Vagina (tissue), 2 donors: ENCODE results near the gene P4HA1. TPM values are rescaled to one million over a fixed set of nuclear protein-coding genes. Genes with fewer than 3 reads are reported as not detected.
A peak's percentile ranks its signal among the peaks of the same experiment; 100 is the strongest.

Experiments
- DNase-seq, 2 donors: peaks; one replicate each; pipeline ENCODE4 v3.0.0-alpha.2; 2017; ENCODE audit errors: extremely low spot score in 2 of 2
- H3K27ac ChIP-seq: fragments of 200-600 bp; sonication (generic); one replicate; pipeline ENCODE4 v1.5.1; 2019
- H3K27me3 ChIP-seq: fragments of 200-600 bp; sonication (generic); one replicate; pipeline ENCODE4 v1.5.1; 2019
- H3K36me3 ChIP-seq, 2 donors: fragments of 200-600 bp; sonication (generic); one replicate each; pipeline ENCODE4 v1.5.1; 2017 to 2019
- H3K4me1 ChIP-seq: fragments of 200-600 bp; sonication (generic); one replicate; pipeline ENCODE4 v1.5.1; 2019
- H3K4me3 ChIP-seq, 2 donors: fragments of 200-600 bp; sonication (generic); 1 replicate in 1 of 2; 2 replicates in 1 of 2; pipeline ENCODE4 v1.5.1; 2016 to 2019
- H3K9me3 ChIP-seq: fragments of 200-600 bp; sonication (generic); one replicate; pipeline ENCODE4 v1.5.1; 2019
- CTCF ChIP-seq, 3 experiments: fragments of 450-650 bp in 2 of 3; fragments of 200-600 bp in 1 of 3; sonication (generic) in 1 of 3; IDR thresholded peaks; one replicate each; pipeline ENCODE4 v1.5.1; 2017 to 2019; ENCODE audit warnings: antibody characterized with exemption in 3 of 3, mild to moderate bottlenecking in 2 of 3, moderate library complexity in 2 of 3
- POLR2A ChIP-seq, 2 donors: fragments of 450-650 bp; IDR thresholded peaks; one replicate each; pipeline ENCODE4 v1.6.1; 2017; ENCODE audit warnings: antibody characterized with exemption in 2 of 2, mild to moderate bottlenecking in 2 of 2, moderate library complexity in 2 of 2
- POLR2AphosphoS5 ChIP-seq, 2 donors: sonication (generic); formaldehyde crosslinking; IDR thresholded peaks; one replicate each; pipeline ENCODE4 v1.9.0; 2017; ENCODE audit warnings: antibody characterized with exemption in 2 of 2, mild to moderate bottlenecking in 2 of 2, low read depth in 1 of 2; ENCODE audit not compliant: insufficient read depth in 1 of 2
- intact Hi-C: fragments of 100-400 bp; cut with DNase I; formaldehyde crosslinking; loops from one replicate; pipeline ENCODE4 v1.15.1; 2023
- total RNA-seq: library from RNA; depleted of rRNA; stranded (reverse); fragments of >200 nt; gene quantifications from one replicate; pipeline ENCODE4 v1.2.3, GENCODE V29; 2016

P4HA1 gene
- total RNA-seq, 1 donor from 2014 or later = 12.5 TPM

GRCh38 chr10:73094986-73095480 is 1.6 kb downstream of the P4HA1 start:
- TF ChIP-seq CTCF (IDR thresholded peaks at IDR 0.05) (no peak), POLR2A (IDR thresholded peaks at IDR 0.05) (no peak), POLR2AphosphoS5 (IDR thresholded peaks at IDR 0.05; ENCODE audit: insufficient read depth in 1 of 2, low read depth in 1 of 2) (no peak)
- intact Hi-C loops = no loop called here
- Histone ChIP-seq H3K36me3 (no peaks in the 10 kb centered on the region), H3K27ac (peak overlapping the region; percentile 95), H3K4me1 (peaks cover 11% of the 10 kb centered on the region), H3K4me3 (peak overlapping the region; percentile 75), H3K27me3 (no peaks in the 10 kb centered on the region), H3K9me3 (no peaks in the 10 kb centered on the region)
- DNase-seq = no peak

GRCh38 chr10:73093922-73094850 is 2.5 kb downstream of the P4HA1 start:
- H3K36me3 ChIP-seq = no peaks in the 10 kb centered on the region
- H3K27ac ChIP-seq = peak overlapping the region; percentile 95
- no peak for DNase-seq
- H3K27me3 ChIP-seq = no peaks in the 10 kb centered on the region
- intact Hi-C loops = no loop called here
- peak overlapping the region in 1 of 2 donors; percentile 75 for H3K4me3 ChIP-seq
- H3K9me3 ChIP-seq = no peaks in the 10 kb centered on the region
- peaks cover 15% of the 10 kb centered on the region for H3K4me1 ChIP-seq
- TF ChIP-seq POLR2A (IDR thresholded peaks at IDR 0.05) = no peak
- TF ChIP-seq POLR2AphosphoS5 (IDR thresholded peaks at IDR 0.05; ENCODE audit: insufficient read depth in 1 of 2, low read depth in 1 of 2) = no peak
- no peak for TF ChIP-seq CTCF (IDR thresholded peaks at IDR 0.05)

- intact Hi-C loops = no loop called here
- TF ChIP-seq POLR2A (IDR thresholded peaks at IDR 0.05) = no peak
- no peak for TF ChIP-seq POLR2AphosphoS5 (IDR thresholded peaks at IDR 0.05; ENCODE audit: insufficient read depth in 1 of 2, low read depth in 1 of 2)
- no peak for TF ChIP-seq CTCF (IDR thresholded peaks at IDR 0.05)
- no peaks in the 10 kb centered on the region for H3K36me3 ChIP-seq
- no peaks in the 10 kb centered on the region for H3K9me3 ChIP-seq
- H3K4me3 ChIP-seq = no peak overlapping the region
- H3K4me1 ChIP-seq = peaks cover 18% of the 10 kb centered on the region
- DNase-seq = no peak
- H3K27me3 ChIP-seq = no peaks in the 10 kb centered on the region
- no peak overlapping the region for H3K27ac ChIP-seq
These were observed 3.8 kb downstream of the P4HA1 start for GRCh38 chr10:73092830-73093229.

GRCh38 chr10:73088304-73088703 is 8.4 kb downstream of the P4HA1 start:
- DNase-seq = no peak
- peaks cover 15% of the 10 kb centered on the region for H3K4me1 ChIP-seq
- H3K4me3 ChIP-seq = no peak overlapping the region
- H3K36me3 ChIP-seq = no peaks in the 10 kb centered on the region
- H3K27me3 ChIP-seq = no peaks in the 10 kb centered on the region
- TF ChIP-seq CTCF (IDR thresholded peaks at IDR 0.05) (no peak), POLR2AphosphoS5 (IDR thresholded peaks at IDR 0.05; ENCODE audit: insufficient read depth in 1 of 2, low read depth in 1 of 2) (no peak), POLR2A (IDR thresholded peaks at IDR 0.05) (no peak)
- H3K27ac ChIP-seq = no peak overlapping the region
- intact Hi-C loops = no loop called here
- H3K9me3 ChIP-seq = no peaks in the 10 kb centered on the region

GRCh38 chr10:73086816-73087215 is 9.8 kb downstream of the P4HA1 start:
- Histone ChIP-seq H3K27ac (no peak overlapping the region), H3K9me3 (no peaks in the 10 kb centered on the region), H3K36me3 (no peaks in the 10 kb centered on the region), H3K4me1 (peaks cover 18% of the 10 kb centered on the region), H3K27me3 (no peaks in the 10 kb centered on the region), H3K4me3 (no peak overlapping the region)
- intact Hi-C loops = no loop called here
- no peak for DNase-seq
- TF ChIP-seq CTCF (IDR thresholded peaks at IDR 0.05) (no peak), POLR2AphosphoS5 (IDR thresholded peaks at IDR 0.05; ENCODE audit: insufficient read depth in 1 of 2, low read depth in 1 of 2) (no peak), POLR2A (IDR thresholded peaks at IDR 0.05) (no peak)
